Panc1 (cell line): ENCODE data around the gene DGCR2.

Experiments used
- CTCF ChIP-seq: fragments of 450-650 bp; IDR thresholded peaks from 2 replicates; pipeline ENCODE4 v1.5.1; 2017; ENCODE audit warnings: mild to moderate bottlenecking
- POLR2AphosphoS5 ChIP-seq: IDR thresholded peaks from 2 replicates; pipeline ENCODE4 v1.6.1; 2012; ENCODE audit warnings: mild to moderate bottlenecking, low read depth, low read length, moderate library complexity
- REST ChIP-seq, 2 experiments: IDR thresholded peaks; 2 replicates each; pipeline ENCODE4 v1.6.1; 2011 to 2012; ENCODE audit warnings: low read depth in 2 of 2, control low read depth in 1 of 2, low read length in 1 of 2, mild to moderate bottlenecking in 1 of 2, moderate library complexity in 1 of 2; ENCODE audit not compliant: insufficient read depth in 1 of 2
- TCF7L2 ChIP-seq: IDR thresholded peaks from 2 replicates; pipeline ENCODE4 v1.6.1; 2011; ENCODE audit warnings: mild to moderate bottlenecking, low read depth, low read length, inconsistent platforms

GRCh38 chr22:19119949-19120348 is 2.3 kb downstream of the DGCR2 start:
- TF ChIP-seq CTCF: no peak
- TF ChIP-seq REST (IDR thresholded peaks at IDR 0.05; ENCODE audit: insufficient read depth in 1 of 2, low read depth in 2 of 2, low read length in 1 of 2): no peak
- TF ChIP-seq POLR2AphosphoS5: no peak
- TF ChIP-seq TCF7L2: no peak
